ENCODE data around the gene HIVEP3.

The HIVEP3 gene

DNA sequence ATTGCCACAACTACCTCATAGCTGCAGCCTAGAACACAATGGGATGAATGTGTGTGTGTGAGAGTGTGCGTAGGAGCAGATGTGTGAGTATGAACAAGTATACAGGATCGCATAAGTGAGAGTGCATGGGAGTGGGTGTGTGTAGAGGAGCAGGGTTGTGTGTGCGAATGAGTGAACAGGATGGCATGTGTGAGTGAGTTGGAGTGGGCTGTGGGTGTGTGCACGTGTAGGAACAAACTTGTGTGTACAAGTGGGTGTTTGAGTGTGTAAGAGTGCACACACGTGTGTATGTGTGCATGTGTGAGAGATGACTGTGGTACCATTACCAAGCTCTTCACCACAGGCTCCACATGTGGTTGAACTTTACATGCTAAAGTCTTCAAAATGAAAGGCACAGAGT is 258.8 kb downstream of the HIVEP3 start:
- DNase-seq: no peak

DNA sequence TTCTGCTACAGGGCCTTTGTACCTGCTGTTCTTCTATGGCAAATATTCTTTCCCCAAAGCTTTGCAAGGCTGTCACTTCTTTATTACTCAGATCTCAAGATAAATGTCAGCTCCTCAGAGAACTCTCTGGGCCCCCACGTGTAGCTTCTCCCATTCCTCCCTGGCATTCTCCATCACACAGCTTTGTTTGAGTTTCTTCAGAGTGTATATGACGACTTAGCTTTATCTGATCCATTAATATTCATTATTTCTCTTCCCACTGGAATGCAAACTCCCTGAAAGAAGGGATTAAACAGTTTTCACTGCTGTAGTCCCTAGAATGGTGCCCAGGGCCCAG is 259.6 kb downstream of the HIVEP3 start:
- DNase-seq: no peak

DNA sequence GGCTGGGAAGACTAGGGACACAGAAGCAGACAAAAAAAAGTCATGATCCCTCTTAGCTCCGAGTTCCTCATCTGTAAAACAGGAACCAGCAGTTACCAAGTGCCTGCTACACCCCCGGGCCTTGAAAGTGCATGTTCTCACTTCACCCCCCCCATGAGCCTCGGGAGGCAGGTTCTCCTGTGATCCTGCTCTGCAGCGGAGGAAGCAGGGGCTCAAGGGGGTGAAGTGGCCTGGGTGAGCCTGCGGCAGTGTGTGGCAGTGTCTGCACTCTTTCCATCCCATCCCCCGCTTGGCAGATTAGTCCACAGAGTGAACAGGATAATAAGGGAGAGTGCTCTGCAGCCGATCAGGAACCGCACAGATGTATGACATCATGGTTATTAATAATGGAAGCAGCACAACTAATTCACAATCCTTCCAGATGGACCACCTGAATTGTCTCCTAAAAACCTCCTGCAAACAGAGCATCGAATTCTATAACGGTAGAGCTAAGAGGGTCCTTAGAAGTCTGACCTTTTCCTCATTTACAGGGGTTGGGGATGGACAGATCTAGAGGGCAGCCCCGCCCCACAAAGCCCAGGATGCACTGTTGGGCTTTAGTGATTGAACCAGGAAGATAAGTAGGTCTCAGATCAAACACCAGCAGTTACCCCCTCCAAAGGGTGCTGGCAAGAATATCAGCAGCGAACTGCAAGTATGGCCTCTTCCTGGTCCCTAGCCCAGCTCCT is 260.1 kb downstream of the HIVEP3 start:
- DNase-seq: no peak

DNA sequence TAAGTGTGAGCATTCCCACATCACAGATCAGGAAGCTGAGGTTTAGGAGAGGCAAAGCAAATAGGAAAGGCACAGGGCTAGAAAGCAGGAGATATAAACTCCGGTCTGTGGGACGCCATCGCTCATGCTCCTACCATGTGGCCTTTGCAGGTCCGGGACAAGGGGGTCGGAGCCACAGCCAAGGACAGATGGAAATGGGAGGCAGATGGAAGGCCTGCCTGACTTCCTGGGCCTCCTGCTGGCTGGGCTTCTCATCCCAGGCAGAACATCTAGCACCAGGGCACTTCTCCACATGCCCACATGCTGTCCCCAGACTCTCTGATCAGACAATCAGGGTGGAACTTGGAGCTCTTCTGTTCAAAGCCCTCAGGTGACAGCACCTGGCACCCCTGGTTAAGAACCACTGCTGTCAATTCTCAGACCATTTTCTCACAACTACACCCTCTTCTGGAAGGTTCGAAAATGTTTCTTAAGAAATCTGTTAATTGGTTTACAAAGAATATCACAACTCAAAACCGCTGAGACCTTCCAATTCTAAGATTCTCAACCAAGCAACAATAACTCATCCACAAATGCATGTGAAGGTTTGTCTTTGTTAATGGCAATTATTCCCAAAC is 260.9 kb downstream of the HIVEP3 start:
- DNase-seq: no peak

DNA sequence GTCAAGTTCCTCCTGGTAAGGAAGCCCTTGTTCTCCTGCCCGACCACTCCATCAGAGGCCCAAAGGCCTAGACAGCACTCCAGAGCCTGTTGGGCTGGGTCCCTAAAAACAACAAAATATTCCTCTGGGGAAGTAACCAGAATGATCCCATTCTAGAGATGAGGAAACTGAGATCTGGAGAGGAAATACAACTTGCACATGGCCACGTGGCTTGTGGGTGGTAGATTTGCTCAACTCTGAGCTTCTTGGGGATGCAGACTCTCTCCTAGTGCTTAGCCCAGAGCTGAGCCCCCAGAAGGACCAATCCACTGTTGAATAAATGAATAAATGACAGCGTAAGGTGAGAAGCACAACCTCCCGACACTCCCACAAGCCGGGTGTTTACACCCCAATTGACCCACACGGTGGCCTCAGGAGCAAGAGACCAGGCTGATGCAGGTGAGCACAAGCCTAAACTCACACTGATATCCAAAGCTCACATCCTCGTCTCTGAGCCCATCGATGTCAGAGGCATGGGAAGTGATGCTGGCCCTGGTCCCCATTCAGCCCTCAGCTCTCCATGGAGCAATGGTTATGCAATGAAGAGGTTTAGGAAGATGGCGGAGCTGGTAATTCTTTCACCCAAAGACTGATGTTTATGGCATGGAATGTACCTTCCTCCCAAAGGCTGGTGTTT is 261.8 kb downstream of the HIVEP3 start:
- DNase-seq: no peak

DNA sequence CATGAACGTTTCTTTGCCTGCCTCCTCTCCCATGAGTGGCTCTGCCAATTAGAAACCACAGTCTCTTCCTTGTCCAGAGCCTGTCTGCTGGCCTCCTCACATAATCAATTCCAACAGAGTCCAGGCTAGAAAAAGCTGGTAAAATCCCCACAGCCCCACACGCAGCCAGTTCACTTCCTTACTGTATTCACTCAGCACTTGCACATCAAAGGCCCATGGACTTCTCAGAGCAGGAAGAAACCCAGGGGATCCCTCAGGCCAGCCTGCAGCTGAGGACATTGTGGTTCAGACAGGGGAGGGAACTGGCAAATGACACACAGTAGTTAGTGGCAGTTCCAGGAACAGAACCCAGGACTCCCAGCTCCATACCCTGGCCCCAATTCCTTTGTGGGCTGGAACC is 262.7 kb downstream of the HIVEP3 start:
- DNase-seq: no peak

DNA sequence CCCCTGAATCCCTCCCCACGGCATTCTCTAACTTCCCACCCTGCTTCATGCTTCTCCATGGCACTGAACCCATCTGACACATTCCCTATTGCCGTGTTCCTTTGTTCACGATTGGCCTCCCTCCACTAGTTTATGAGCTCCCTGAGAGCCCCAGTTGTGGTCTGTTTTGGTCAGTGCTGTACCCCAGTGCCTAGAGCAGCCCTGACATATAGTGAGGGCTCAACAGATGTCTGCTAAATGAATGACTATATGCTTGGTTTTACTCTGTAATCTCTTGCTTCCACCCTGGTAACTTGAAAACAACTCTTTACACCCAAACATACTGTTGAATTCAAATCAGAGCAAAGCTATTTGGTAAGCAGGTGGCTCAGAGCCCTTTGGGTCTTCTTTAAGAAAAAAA is 263.1 kb downstream of the HIVEP3 start:
- DNase-seq: no peak

DNA sequence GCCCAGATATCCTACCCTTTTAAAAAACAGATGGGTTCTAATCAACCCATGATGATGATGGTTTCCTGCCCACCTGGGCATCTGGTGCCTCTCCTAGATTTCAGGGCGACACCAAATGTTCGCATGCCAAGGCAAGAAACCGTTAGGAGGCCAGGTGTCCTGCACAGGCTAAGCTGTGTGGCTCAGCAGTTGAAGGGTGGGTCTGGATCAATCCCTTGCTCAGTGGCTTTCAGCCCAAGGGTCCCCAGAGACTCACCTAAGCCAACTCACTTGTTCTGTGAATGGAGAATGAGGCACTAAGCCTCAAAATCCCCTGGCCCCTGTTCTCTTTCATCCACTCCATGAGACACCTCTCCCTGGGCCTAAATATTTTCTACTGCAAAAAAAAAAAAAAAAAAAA is 265.1 kb downstream of the HIVEP3 start:
- no peak for DNase-seq

DNA sequence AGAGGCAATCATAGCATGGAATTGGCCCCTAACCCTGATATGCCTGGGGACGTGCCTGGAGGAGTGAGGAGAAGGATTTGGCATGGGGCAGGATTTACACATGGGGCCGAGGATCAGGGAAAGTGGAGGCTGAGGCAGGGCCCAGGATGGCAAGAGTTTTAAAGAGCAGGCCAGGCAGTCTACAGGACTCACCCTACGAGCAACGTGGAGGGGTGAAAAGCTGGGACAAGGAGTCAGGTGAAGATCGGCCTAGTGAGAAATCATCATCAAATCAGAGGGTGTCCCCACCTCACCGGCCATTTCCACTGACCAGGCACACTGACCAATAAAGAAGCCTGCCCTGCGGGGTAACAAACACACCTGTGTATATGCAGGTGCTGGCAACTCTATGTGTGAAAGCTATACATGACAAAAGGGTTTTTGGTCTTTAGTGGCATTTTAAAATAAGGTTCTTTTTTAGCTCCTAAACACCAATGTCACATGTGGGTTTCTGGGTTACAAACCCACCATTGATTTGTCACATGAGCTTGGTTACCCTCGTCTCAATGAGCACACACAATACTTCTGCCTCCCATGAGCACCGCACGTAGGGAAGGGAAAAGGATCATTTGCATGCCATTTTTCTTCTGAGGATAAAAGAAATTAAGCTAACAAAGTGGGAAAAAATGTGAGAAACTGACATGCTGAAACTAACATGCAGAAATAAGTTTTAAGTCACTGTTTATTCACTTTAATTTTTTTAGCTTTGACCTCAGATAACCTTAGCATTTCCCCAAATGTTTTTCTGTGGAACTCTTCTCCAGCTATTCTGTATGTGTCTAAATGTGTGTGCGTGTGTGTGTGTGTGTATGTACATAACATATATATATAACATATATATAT is 266.1 kb downstream of the HIVEP3 start:
- DNase-seq: no peak

DNA sequence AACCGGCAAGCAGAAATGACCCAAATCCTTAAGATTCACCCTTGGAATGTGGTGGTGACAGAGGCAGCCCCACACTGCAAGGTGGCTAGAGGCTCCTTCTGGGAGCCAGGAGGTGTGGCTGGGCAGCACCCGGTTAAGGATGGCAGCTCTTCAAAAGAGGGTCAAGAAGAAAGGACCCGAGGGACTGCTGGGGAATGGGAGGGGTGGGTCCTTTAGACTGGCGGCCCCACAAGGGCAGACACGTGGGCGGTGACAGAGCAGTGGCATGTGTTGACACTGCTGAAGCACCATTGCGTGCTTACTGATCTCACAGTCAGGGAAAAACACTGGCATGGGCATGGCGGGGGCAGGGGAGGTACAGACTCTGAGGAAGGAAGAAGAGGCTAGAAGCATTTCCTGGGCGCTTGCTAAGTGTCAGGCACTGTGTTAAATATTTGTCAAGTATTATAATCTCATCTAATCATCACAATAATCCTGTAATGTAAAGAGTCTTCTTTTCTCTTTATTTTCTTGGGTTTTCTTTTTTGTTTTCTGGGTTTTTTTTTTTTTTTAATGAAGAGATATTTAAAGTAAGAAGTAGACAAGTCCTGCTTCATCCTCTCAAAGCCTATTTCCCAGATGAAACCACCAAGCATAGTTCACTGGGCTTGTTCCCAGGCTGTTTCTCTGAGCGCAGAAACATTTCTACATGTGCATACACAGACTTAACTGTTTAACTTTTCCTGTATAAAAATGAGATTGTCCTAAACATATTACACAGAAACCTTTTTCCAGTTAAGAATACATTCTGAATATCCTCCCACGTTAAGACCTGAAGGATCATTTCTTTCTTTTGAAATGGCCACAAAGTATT is 268.5 kb downstream of the HIVEP3 start:
- DNase-seq: no peak

DNA sequence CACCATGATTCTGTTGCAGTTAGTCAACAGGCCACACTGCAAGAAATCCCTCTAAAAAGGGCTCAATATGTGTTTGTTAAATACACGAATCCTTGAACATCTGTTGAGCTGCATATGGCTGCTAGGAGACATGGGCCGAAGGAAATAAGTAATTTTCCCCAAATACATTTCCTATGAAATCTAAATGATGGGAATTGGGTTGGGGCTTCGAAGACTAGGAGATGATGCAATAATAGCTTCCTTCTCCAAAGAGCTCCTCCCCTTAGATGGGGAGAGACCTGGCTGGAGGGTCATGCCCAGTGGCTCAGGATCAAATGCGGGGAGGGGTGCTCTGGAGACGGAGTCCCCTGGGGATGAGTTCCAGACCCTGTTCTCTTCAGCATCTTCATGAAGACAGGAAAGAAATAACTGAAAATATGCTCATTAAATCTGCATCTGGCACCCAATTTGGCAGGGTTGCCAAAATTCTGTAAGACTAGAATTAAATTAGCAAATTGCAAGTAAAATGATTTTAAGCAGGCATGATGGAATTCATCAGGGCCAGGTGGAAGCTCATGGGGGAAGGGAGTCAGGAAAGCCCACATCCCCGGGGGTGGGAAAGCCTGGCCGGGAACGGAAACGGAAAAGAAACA is 269.2 kb downstream of the HIVEP3 start:
- no peak for DNase-seq

DNA sequence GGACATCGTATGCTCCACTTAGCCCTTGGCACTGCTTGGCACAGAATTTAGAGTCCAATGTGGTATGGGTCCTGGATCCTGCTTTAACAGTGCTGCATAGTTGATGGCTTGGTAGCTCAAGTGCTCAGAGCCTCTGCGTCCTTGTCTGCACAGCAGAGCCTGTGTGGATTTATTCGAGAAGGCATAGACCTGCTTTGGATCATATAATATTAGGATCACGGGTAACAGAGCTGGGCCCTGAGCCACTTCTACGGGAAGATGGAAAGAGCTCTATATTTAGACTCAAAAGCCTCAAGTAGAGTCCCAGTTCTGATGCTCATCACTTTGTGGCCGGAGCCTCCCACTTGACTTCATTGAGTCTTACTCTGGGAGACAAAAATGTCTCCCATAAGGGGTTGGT is 269.9 kb downstream of the HIVEP3 start:
- DNase-seq: no peak

DNA sequence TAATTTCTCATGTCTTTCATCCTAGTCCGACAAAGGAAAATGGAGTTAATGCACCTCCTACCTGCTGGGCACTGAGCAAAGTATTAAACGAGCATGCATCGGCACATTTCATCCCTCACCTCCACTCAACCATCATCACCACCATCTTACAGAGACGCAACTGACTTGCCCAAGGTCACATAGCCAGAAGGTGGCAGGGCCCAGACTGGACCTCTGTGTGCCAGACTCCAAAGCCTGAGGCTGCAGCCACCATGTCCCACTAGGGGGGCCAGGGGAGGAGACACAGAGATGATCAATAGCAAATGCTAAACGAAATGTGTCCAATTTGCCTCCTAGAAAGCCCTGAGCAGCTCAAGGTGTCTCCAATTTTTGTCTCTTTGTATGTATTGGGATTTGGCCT is 270.5 kb downstream of the HIVEP3 start:
- no peak for DNase-seq

DNA sequence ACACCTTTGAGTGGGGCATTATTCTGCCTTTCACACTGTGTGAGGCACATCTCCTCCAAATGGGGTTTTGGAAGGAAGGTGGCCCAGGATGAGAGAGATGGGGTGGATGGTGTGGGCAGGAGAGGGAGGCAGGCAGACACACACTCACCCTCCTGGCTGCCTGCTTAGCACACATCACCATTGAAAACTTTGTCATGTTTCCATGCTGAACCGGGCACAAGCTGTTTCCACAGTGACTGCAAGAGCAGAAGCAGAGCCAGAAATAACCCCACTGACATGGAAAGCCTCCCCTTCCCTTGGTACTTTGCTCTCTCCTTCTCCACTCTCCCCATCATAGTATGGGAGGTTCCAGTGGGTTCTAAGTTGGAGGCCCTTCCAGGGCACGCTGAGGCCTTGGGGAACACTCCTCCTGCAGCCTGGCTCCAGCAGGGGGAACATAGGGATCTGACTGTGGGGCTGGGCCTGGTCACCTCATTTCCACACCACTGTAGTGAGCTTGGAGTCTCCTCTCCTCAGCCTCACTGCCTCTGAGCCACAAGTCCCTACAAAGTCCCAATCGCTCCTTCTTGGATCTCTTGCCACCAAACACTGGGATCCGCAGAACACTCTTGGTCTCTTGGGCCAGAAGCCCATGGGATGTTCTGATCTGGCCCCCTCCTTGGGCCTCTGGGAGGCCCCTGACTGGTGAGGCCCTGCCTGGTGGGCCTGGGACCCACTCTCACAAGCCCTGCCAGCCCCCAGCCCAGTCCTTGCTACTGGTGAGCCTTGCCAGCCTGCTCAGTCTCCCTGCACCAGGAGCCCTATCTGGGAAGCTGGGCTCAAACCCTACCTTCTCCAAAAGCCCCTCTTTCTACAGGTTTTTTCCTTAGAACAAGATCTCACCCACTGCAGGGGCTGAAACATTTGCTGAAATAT is 271.2 kb downstream of the HIVEP3 start:
- DNase-seq: no peak

DNA sequence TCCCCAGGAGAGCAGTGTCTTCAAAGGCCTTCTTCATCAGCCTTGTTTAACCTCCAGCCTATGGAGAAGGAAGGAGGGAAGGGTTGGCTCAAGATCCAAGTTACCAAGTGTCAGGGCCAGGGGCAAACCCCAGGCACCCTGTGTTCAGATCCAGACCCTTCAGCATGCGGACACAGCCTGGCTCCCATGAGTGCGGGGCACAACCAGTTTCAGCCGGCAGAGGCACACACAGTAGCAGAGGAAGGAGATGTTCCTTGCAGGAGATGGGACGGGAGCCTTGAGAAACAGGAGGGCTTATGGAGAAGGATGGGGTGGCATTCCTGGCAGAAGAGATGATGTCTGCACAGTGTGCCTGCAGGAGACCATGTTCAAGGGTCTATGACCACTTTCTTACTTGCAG is 272.5 kb downstream of the HIVEP3 start:
- DNase-seq: no peak

DNA sequence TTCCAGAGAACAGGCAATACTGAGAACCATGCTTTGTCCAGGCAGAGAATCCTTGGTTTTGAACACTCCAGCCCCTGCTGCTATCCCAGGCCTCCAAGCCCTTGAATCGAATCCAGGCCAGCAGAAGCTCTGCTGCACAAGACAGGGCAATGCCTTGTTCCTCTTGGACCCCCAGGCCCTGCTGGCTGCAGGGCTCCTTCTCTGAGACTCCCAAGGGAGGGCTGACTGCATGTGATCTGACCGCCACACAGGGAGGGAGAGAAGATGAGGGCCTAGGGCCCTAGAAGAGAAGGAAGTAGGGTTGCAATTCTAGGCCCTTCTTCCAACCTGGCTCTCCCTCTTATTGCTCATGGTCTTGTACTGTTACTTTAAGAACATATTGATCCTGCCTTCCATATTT is 273.7 kb downstream of the HIVEP3 start:
- no peak for DNase-seq

DNA sequence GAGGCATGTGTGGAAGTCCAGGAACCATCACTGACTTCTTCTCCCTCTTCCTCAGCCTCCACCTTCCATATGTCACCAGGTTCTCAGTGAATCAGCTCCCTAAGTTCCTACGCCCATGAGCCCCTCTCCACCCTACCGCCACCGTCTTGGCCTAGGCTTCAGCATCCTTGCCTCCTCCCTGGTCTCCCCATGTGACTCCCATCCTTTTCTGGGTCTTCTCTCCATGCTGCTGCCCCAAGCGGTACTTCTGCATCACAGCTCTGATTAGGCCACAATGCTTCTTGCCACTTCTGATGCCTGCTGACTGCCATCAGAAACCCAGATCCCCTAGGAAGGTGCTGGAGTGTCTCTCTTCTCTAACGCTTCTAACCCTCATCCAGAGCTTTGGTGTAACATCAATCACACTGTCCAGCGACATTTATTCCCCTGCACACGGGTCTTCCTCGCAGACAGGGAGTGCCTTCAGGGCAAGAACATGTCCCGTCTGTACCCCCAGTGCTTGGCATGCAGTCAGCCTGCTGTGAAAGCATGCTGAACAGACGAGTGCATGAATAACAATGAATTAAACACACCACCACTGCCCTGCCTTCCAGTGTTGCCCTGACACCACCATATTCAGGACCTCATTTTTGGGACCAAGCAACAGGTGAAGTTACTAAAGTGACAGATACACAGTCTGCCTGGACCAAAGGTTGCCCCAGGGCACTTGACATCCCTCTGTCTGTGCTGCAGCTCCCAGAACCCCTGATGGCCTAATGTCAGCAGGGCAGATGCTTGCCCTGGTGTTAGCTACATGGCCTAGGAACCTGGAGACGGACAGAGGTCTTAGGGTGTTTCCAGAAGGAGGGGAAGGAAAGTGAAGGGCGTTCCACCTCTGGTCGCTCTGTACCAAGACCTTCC is 275.6 kb downstream of the HIVEP3 start:
- DNase-seq: no peak

DNA sequence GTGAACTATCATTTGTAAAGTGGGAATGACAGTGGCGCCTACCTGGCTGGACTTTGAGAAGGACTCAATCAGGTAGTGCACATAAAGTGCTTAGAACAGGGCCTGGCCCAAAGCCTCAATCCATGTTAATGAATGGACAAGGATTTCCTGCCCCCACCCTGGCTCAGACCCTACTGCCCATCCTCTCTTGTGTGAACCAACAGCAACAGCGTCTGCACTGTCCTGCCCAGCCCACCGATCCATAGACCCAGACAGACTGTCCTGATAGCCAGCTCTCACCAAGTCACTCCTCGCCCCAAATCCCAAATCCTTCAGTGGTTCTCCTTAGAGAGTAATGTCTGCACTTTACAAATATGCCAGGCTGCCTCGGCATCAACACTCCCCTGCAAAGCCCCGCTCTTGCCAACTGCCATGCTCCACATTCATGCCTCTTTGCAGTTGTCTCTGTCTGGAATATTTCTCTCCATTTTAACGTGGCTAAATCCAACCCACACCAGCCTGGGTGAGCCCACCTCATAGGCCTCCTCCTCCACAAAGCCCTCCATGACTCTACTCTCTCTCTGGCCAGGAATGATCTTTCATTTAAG is 276.7 kb downstream of the HIVEP3 start:
- DNase-seq: no peak

DNA sequence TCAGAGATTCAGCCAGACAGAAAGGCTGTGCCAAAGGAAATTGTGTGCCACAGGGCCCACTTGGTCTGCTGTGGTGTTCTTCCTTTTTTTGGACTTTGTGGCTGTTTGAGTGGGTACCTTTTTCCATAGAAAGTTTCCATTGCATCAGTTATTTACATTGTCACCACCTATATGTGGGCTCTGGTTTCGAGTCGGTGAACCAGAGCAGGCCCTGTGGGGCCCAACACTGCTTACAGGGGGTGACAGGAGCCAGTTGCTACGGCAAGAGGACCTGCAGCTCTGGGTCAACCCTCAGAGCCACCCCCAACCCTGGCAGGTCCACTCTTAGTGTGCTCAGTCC is 277.3 kb downstream of the HIVEP3 start:
- DNase-seq: no peak

Data from NCI-H1436 (cell line).